Vagina (tissue), 2 donors: ENCODE data around the gene WTIP. TPM values are rescaled to one million over a fixed set of nuclear protein-coding genes. Genes with fewer than 3 reads are reported as not detected.

Experiments used
- DNase-seq, 2 donors: peaks; one replicate each; pipeline ENCODE4 v3.0.0-alpha.2; 2017; ENCODE audit errors: extremely low spot score in 2 of 2
- H3K27ac ChIP-seq: fragments of 200-600 bp; sonication (generic); one replicate; pipeline ENCODE4 v1.5.1; 2019
- H3K27me3 ChIP-seq: fragments of 200-600 bp; sonication (generic); one replicate; pipeline ENCODE4 v1.5.1; 2019
- H3K36me3 ChIP-seq, 2 donors: fragments of 200-600 bp; sonication (generic); one replicate each; pipeline ENCODE4 v1.5.1; 2017 to 2019
- H3K4me1 ChIP-seq: fragments of 200-600 bp; sonication (generic); one replicate; pipeline ENCODE4 v1.5.1; 2019
- H3K4me3 ChIP-seq, 2 donors: fragments of 200-600 bp; sonication (generic); 1 replicate in 1 of 2; 2 replicates in 1 of 2; pipeline ENCODE4 v1.5.1; 2016 to 2019
- H3K9me3 ChIP-seq: fragments of 200-600 bp; sonication (generic); one replicate; pipeline ENCODE4 v1.5.1; 2019
- POLR2A ChIP-seq, 2 donors: fragments of 450-650 bp; IDR thresholded peaks; one replicate each; pipeline ENCODE4 v1.6.1; 2017; ENCODE audit warnings: antibody characterized with exemption in 2 of 2, mild to moderate bottlenecking in 2 of 2, moderate library complexity in 2 of 2
- POLR2AphosphoS5 ChIP-seq, 2 donors: sonication (generic); formaldehyde crosslinking; IDR thresholded peaks; one replicate each; pipeline ENCODE4 v1.9.0; 2017; ENCODE audit warnings: antibody characterized with exemption in 2 of 2, mild to moderate bottlenecking in 2 of 2, low read depth in 1 of 2; ENCODE audit not compliant: insufficient read depth in 1 of 2
- intact Hi-C: fragments of 100-400 bp; cut with DNase I; formaldehyde crosslinking; loops from one replicate; pipeline ENCODE4 v1.15.1; 2023
- total RNA-seq: library from RNA; depleted of rRNA; stranded (reverse); fragments of >200 nt; gene quantifications from one replicate; pipeline ENCODE4 v1.2.3, GENCODE V29; 2016
- TF ChIP-seq, protein P1 (sequence below), 3 experiments: fragments of 450-650 bp in 2 of 3; fragments of 200-600 bp in 1 of 3; sonication (generic) in 1 of 3; IDR thresholded peaks; one replicate each; pipeline ENCODE4 v1.5.1; 2017 to 2019; ENCODE audit warnings: antibody characterized with exemption in 3 of 3, mild to moderate bottlenecking in 2 of 3, moderate library complexity in 2 of 3

WTIP gene
- total RNA-seq, 1 donor from 2014 or later, result 7.6 TPM

DNA sequence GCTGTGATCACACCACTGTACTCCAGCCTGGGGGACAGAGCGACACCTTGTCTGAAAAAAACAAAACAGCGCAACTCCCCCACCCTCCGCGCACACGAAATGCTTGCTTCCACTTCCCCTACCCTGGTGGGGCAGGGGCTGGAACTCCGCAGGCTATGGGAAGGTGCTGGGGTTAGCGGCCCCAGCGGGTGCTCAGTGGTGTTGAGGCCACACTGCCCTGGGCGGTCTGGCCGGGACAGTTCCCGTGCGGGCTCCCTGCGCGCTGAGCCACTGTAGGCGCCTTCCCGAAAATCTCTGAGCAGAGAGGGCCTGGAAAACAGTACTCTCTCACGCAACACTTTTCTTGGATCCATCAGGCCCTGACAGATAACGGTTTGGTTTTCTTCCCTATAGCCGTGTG is 1.1 kb upstream of the WTIP start:
- H3K4me1 ChIP-seq, result peaks cover 26% of the 10 kb centered on the region
- peak overlapping the region; percentile 85 for H3K27ac ChIP-seq
- DNase-seq, result no peak
- H3K4me3 ChIP-seq, result peak overlapping the region in 1 of 2 donors; percentile 87
- no peak for TF ChIP-seq POLR2A (IDR thresholded peaks at IDR 0.05)
- no peak for TF ChIP-seq POLR2AphosphoS5 (IDR thresholded peaks at IDR 0.05; ENCODE audit: insufficient read depth in 1 of 2, low read depth in 1 of 2)
- TF ChIP-seq, protein P1, sequence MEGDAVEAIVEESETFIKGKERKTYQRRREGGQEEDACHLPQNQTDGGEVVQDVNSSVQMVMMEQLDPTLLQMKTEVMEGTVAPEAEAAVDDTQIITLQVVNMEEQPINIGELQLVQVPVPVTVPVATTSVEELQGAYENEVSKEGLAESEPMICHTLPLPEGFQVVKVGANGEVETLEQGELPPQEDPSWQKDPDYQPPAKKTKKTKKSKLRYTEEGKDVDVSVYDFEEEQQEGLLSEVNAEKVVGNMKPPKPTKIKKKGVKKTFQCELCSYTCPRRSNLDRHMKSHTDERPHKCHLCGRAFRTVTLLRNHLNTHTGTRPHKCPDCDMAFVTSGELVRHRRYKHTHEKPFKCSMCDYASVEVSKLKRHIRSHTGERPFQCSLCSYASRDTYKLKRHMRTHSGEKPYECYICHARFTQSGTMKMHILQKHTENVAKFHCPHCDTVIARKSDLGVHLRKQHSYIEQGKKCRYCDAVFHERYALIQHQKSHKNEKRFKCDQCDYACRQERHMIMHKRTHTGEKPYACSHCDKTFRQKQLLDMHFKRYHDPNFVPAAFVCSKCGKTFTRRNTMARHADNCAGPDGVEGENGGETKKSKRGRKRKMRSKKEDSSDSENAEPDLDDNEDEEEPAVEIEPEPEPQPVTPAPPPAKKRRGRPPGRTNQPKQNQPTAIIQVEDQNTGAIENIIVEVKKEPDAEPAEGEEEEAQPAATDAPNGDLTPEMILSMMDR (IDR thresholded peaks at IDR 0.05), result no peak
- no peaks in the 10 kb centered on the region for H3K9me3 ChIP-seq
- no peaks in the 10 kb centered on the region for H3K27me3 ChIP-seq
- intact Hi-C loops, result no loop called here
- no peaks in the 10 kb centered on the region for H3K36me3 ChIP-seq

DNA sequence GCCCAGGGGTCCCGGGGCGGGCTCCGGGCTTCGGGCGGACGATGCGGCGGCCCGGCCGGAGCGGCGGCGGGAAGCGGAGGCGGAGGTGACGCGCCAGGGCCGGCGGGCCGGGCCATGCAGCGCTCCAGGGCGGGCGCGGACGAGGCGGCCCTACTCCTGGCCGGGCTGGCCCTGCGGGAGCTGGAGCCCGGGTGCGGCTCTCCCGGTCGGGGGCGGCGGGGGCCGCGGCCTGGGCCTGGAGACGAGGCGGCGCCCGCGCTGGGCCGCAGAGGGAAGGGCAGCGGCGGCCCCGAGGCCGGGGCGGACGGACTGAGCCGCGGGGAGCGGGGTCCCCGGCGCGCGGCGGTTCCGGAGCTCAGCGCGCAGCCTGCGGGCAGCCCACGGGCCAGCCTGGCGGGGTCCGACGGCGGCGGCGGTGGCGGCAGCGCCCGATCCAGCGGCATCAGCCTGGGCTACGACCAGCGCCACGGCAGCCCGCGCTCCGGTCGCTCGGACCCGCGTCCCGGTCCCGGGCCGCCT is 362 bp downstream of the WTIP start:
- intact Hi-C loops, result no loop called here

DNA sequence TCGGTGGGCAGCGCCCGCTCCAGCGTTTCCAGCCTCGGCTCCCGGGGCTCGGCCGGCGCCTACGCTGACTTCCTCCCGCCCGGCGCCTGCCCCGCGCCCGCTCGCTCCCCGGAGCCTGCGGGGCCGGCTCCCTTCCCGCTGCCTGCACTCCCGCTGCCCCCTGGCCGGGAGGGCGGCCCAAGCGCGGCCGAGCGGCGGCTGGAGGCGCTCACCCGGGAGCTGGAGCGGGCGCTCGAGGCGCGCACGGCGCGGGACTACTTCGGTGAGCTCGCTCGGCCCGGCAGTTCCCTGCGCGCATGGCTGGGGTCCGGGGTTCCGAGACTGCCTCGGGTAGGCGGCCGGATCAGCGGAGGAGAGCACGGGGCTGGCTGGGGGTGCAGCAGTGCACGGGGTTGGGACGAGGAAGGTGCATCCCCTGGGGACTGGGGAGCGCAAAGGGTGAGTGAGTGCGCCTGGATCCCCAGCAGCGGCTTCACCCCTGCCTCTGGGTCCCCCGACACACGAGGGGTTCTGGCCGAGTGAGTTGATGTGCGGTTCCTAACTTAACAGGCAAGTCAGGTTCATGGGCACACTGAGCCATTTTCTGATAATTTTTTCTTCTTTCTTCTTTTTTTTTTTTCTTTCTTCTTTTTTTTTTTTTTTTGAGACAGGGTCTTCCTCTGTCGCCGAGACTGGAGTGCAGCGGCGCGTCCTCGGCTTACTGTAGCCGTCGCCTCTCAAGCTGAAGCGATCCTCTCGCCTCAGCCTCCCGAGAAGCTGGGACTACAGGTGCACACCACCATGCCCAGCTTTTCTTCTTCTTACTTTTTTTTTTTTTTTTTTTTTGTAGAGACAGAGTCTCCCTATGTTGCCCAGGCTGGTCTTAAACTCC is 1.1 kb downstream of the WTIP start:
- H3K27ac ChIP-seq, result peak overlapping the region; percentile 61
- peak overlapping the region; percentile 63 to 87 for H3K4me3 ChIP-seq
- no peaks in the 10 kb centered on the region for H3K36me3 ChIP-seq
- peaks cover 35% of the 10 kb centered on the region for H3K4me1 ChIP-seq
- TF ChIP-seq POLR2AphosphoS5 (IDR thresholded peaks at IDR 0.05; ENCODE audit: insufficient read depth in 1 of 2, low read depth in 1 of 2), result no peak
- TF ChIP-seq, protein P1 (IDR thresholded peaks at IDR 0.05), result no peak
- TF ChIP-seq POLR2A (IDR thresholded peaks at IDR 0.05), result no peak
- intact Hi-C loops, result no loop called here
- no peaks in the 10 kb centered on the region for H3K9me3 ChIP-seq
- no peaks in the 10 kb centered on the region for H3K27me3 ChIP-seq
- DNase-seq, result no peak

More for the DNA sequence above, 362 bp downstream of the WTIP start:
- Histone ChIP-seq H3K4me3 (peak overlapping the region; percentile 63 to 87), H3K9me3 (no peaks in the 10 kb centered on the region), H3K4me1 (peaks cover 29% of the 10 kb centered on the region), H3K27me3 (no peaks in the 10 kb centered on the region), H3K27ac (peak overlapping the region; percentile 61), H3K36me3 (no peaks in the 10 kb centered on the region)
- DNase-seq, result no peak
- TF ChIP-seq, protein P1 (IDR thresholded peaks at IDR 0.05), result no peak
- TF ChIP-seq POLR2AphosphoS5 (IDR thresholded peaks at IDR 0.05; ENCODE audit: insufficient read depth in 1 of 2, low read depth in 1 of 2) (no peak), POLR2A (IDR thresholded peaks at IDR 0.05) (peak in 1 of 2 donors; percentile 4)

DNA sequence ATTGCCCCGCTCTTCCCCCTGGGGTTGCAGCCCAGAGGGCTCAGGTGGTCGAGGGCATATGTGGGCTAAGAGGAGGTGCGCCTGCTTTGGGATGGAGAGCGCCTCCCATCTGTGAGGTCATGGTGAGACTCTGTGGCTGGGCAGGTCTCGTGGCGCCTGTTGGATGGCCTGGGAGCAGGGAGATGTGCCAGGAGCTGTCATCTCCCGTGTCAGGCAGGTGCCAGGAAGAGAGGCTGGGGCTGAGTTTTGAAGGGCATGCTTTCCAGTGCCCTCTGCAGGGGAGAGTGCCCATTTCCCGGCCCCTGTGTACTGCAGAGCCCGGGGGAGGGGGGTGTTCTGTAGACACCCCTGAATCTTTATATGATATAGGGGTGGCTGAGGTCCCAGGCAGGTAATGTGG is 2.8 kb downstream of the WTIP start:
- intact Hi-C loops, result no loop called here
- no peak overlapping the region for H3K27ac ChIP-seq
- peaks cover 41% of the 10 kb centered on the region for H3K4me1 ChIP-seq
- no peaks in the 10 kb centered on the region for H3K9me3 ChIP-seq
- peak overlapping the region in 1 of 2 donors; percentile 4 for H3K4me3 ChIP-seq
- TF ChIP-seq POLR2AphosphoS5 (IDR thresholded peaks at IDR 0.05; ENCODE audit: insufficient read depth in 1 of 2, low read depth in 1 of 2) (no peak), POLR2A (IDR thresholded peaks at IDR 0.05) (no peak)
- TF ChIP-seq, protein P1 (IDR thresholded peaks at IDR 0.05), result no peak
- no peak for DNase-seq
- no peaks in the 10 kb centered on the region for H3K36me3 ChIP-seq
- no peaks in the 10 kb centered on the region for H3K27me3 ChIP-seq

DNA sequence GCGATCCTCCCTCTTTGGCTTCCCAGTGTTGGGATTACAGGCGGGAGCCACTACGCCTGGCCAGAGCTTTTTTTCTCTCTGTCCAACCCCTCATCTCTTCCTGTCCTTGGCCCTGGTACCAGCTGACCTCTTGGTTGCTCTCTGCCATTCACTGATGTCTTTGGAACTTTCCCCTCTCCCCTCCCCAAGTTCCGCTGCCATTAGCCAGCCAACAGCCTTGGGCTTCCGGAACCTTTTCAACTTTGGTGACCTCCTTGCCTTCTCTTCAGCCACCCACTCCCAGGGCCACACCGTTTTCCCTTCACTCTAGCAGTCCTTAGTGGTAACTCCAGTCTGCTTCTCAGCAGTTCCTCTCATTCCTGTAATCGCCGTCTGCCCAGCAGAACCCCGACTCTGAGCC is 4.3 kb downstream of the WTIP start:
- no peak for DNase-seq
- TF ChIP-seq, protein P1 (IDR thresholded peaks at IDR 0.05), result no peak
- TF ChIP-seq POLR2AphosphoS5 (IDR thresholded peaks at IDR 0.05; ENCODE audit: insufficient read depth in 1 of 2, low read depth in 1 of 2) (no peak), POLR2A (IDR thresholded peaks at IDR 0.05) (no peak)
- Histone ChIP-seq H3K36me3 (peaks cover 0 to 5% of the 10 kb centered on the region in 2 donors), H3K4me3 (no peak overlapping the region), H3K9me3 (no peaks in the 10 kb centered on the region), H3K27me3 (no peaks in the 10 kb centered on the region), H3K27ac (no peak overlapping the region), H3K4me1 (peaks cover 41% of the 10 kb centered on the region)
- intact Hi-C loops, result no loop called here
